GM12878 (cell line): ENCODE measurements around the gene DNAJC19. TPM values are rescaled to one million over a fixed set of nuclear protein-coding genes. Genes with fewer than 3 reads are reported as not detected.

Source experiments
- ATAC-seq: fragments of 200-7000 bp; cut with Tn5 transposase; 3 replicates; pipeline ENCODE4 v1.9.1; 2020; ENCODE audit warnings: mild to moderate bottlenecking, moderate library complexity
- BruUV-seq: library from RNA; stranded (reverse); fragments of 400-500 nt; replicated peaks from 2 replicates; lab custom pipeline; 2021; lab: Mats Ljungman, UMichigan
- CTCF ChIA-PET: fragments of 300-600 bp; sonication (Branson Sonifier 250); formaldehyde crosslinking; extraction: SDS; loops from one replicate; lab custom pipeline; 2021; ENCODE audit warnings: inconsistent platforms; lab: Yijun Ruan, JAX
- POLR2A ChIA-PET: fragments of 350-600 bp; formaldehyde crosslinking; extraction: SDS; loops from one replicate; lab custom pipeline; 2021; ENCODE audit warnings: inconsistent platforms; lab: Charles Lee
- RAD21 ChIA-PET: fragments of 300-600 bp; sonication (Branson Sonifier 250); formaldehyde crosslinking; loops from one replicate; lab custom pipeline; 2023; ENCODE audit warnings: antibody characterized with exemption; ENCODE audit not compliant: unreplicated experiment; lab: Charles Lee
- SMC1A ChIA-PET: fragments of 300-600 bp; sonication (Branson Sonifier 250); formaldehyde crosslinking; loops from one replicate; lab custom pipeline; 2023; ENCODE audit not compliant: unreplicated experiment, uncharacterized antibody; lab: Charles Lee
- DNase-seq: peaks from one replicate; pipeline ENCODE4 v3.0.0-alpha.2; 2011; ENCODE audit warnings: low read depth, low spot score
- FAIRE-seq: peaks from 3 replicates; lab custom pipeline; 2011; peaks lifted over from hg19 to GRCh38; lab: Jason Lieb, UNC
- H2AFZ ChIP-seq: 2 replicates; pipeline ENCODE4 v1.6.0; 2011; ENCODE audit warnings: low read depth, low read length, control low read depth; ENCODE audit not compliant: control insufficient read depth
- H3K27ac ChIP-seq: 2 replicates; pipeline ENCODE4 v1.5.1; 2011; ENCODE audit warnings: control low read depth; ENCODE audit not compliant: control insufficient read depth, insufficient read depth
- H3K27me3 ChIP-seq, 2 experiments: replicated peaks in 1 of 2; 2 replicates each; pipeline versions ENCODE4 v1.6.0 to v1.6.1; 2011; ENCODE audit warnings: low read length in 1 of 2; ENCODE audit not compliant: control insufficient read depth in 2 of 2, insufficient read depth in 2 of 2
- H3K36me3 ChIP-seq, 2 experiments: 2 replicates each; pipeline ENCODE4 v1.5.1; 2011; ENCODE audit warnings: low read length in 1 of 2; ENCODE audit not compliant: control insufficient read depth in 2 of 2, insufficient read depth in 2 of 2
- H3K4me1 ChIP-seq: 2 replicates; pipeline ENCODE4 v1.6.1; 2011; ENCODE audit warnings: mild to moderate bottlenecking, low read length, moderate library complexity, mixed read lengths; ENCODE audit not compliant: control insufficient read depth, insufficient read depth
- H3K4me2 ChIP-seq: 2 replicates; pipeline ENCODE4 v1.6.0; 2011; ENCODE audit warnings: control low read depth; ENCODE audit not compliant: control insufficient read depth, insufficient read depth
- H3K4me3 ChIP-seq: fragments of 200-600 bp; sonication (generic); 2 replicates; pipeline ENCODE4 v1.5.1; 2016
- H3K79me2 ChIP-seq: 2 replicates; pipeline ENCODE4 v1.6.0; 2011; ENCODE audit warnings: low read length; ENCODE audit not compliant: control insufficient read depth, insufficient read depth
- H3K9ac ChIP-seq: 2 replicates; pipeline ENCODE4 v1.8.0; 2011; ENCODE audit warnings: low read length, control low read depth, mixed read lengths; ENCODE audit not compliant: control insufficient read depth, insufficient read depth
- H3K9me3 ChIP-seq: replicated peaks from 3 replicates; pipeline ENCODE4 v1.5.1; 2011; ENCODE audit warnings: mild to moderate bottlenecking, low read length; ENCODE audit not compliant: control insufficient read depth, insufficient read depth
- H4K20me1 ChIP-seq: 2 replicates; pipeline ENCODE4 v1.6.0; 2011; ENCODE audit not compliant: control insufficient read depth, insufficient read depth
- CBFB ChIP-seq: IDR thresholded peaks from 2 replicates; pipeline ENCODE4 v1.6.1; 2016; ENCODE audit warnings: antibody characterized with exemption, low read depth
- NBN ChIP-seq: fragments of 450-650 bp; IDR thresholded peaks from 2 replicates; pipeline ENCODE4 v1.6.1; 2016
- NFYB ChIP-seq: IDR thresholded peaks from 2 replicates; pipeline ENCODE4 v1.6.1; 2011; ENCODE audit warnings: low read depth, mild to moderate bottlenecking, low read length, improper control_type of control experiment, moderate library complexity; ENCODE audit not compliant: insufficient read depth
- NRF1 ChIP-seq: conservative IDR thresholded peaks from 2 replicates; pipeline ENCODE4 v1.6.1; 2011; ENCODE audit warnings: mild to moderate bottlenecking, low read depth, low read length, improper control_type of control experiment
- in situ Hi-C: fragments of 300-500 bp; cut with MboI; formaldehyde crosslinking; loops from 9 replicates; pipeline ENCODE4 v1.14.3; 2018; ENCODE audit warnings: mixed read lengths
- intact Hi-C: fragments of 100-400 bp; cut with micrococcal nuclease; formaldehyde crosslinking; loops from one replicate; pipeline ENCODE4 v1.14.2; 2022; ENCODE audit not compliant: unreplicated experiment
- polyA plus RNA-seq, 11 experiments: library from polyadenylated mRNA; depleted of rRNA in 4 of 11; unstranded in 6 of 11; stranded (reverse) in 5 of 11; fragments of >200 nt; fragmentation: Nextera tagmentation in 4 of 11; fragmentation: Illumina TruSeq in 1 of 11; extraction: Ambion mirVana in 4 of 11; extraction: Trizol in 1 of 11; gene quantifications; 1 replicate in 1 of 11; 2 replicates in 10 of 11; pipeline versions ENCODE4 v1.2.1 to v1.2.3, GENCODE V29; 2011 to 2016; ENCODE audit warnings: inconsistent platforms in 2 of 11, missing spikeins in 2 of 11, low read depth in 1 of 11
- total RNA-seq, 4 experiments: library from RNA; depleted of rRNA in 3 of 4; stranded (reverse); fragments of >200 nt in 3 of 4; fragmentation: Illumina TruSeq in 1 of 4; extraction: Trizol in 1 of 4; gene quantifications; 2 replicates each; pipeline versions ENCODE4 v1.2.1 to v1.2.3, GENCODE V29; 2013 to 2021
- TF ChIP-seq, protein P1 (sequence below): IDR thresholded peaks from 2 replicates; pipeline ENCODE4 v1.6.1; 2012; ENCODE audit warnings: mild to moderate bottlenecking, low read depth, low read length

Gene DNAJC19
- total and polyA plus RNA-seq, 10 of the 15 experiments (the other 5 are each of a cell fraction or from before 2014, with no cell fraction given): 29.8 to 136 (median 51.3) TPM

DNA sequence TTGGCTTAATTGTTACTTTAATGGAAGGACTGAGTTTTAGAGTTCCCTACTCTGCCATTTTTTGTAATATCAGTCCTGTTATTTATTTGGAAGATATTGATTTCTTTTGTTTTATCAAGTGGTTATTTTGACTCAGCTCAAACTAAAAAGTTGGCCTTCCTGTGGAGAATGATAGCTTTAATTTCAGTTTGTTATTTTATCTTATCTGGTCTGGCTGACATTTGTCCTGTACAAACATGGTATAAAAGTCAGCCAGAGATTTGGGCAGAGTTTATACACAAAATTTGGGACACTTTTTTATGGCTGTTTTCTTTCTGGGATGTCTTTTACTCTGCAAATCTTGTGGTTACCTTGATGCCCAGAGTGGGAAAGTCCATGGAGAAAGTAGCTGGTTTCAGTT is 41.4 kb upstream of the DNAJC19 start (continued):
- TF ChIP-seq, protein P1, sequence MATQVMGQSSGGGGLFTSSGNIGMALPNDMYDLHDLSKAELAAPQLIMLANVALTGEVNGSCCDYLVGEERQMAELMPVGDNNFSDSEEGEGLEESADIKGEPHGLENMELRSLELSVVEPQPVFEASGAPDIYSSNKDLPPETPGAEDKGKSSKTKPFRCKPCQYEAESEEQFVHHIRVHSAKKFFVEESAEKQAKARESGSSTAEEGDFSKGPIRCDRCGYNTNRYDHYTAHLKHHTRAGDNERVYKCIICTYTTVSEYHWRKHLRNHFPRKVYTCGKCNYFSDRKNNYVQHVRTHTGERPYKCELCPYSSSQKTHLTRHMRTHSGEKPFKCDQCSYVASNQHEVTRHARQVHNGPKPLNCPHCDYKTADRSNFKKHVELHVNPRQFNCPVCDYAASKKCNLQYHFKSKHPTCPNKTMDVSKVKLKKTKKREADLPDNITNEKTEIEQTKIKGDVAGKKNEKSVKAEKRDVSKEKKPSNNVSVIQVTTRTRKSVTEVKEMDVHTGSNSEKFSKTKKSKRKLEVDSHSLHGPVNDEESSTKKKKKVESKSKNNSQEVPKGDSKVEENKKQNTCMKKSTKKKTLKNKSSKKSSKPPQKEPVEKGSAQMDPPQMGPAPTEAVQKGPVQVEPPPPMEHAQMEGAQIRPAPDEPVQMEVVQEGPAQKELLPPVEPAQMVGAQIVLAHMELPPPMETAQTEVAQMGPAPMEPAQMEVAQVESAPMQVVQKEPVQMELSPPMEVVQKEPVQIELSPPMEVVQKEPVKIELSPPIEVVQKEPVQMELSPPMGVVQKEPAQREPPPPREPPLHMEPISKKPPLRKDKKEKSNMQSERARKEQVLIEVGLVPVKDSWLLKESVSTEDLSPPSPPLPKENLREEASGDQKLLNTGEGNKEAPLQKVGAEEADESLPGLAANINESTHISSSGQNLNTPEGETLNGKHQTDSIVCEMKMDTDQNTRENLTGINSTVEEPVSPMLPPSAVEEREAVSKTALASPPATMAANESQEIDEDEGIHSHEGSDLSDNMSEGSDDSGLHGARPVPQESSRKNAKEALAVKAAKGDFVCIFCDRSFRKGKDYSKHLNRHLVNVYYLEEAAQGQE: no peak
- no peak for TF ChIP-seq CBFB

DNA sequence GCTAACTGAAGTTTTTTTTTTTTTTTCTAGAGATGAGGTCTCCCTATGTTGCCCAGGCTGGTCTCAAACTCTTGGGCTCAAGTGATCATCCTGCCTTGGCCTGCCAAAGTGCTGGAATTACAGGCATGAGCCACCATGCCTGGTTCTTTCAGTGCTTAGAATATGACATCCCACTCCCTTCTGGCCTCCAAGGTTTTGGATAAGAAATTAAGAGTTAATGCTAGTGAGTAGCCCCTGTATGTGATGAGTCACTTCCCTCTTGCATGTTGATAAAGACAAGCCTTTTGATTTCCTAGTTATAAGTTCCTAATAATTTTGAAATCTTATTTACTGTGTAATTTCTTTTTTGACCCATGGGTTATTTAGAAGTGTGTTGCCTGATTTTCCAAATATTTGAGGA is 35.7 kb upstream of the DNAJC19 start:
- H3K27me3 ChIP-seq: no peaks in the 10 kb centered on the region
- H3K9ac ChIP-seq: no peak overlapping the region
- FAIRE-seq (no peak), ATAC-seq (no peak), DNase-seq (no peak)
- no peak for TF ChIP-seq NRF1
- TF ChIP-seq, protein P1: no peak
- no peak for TF ChIP-seq NFYB
- no peak for TF ChIP-seq NBN
- SMC1A ChIA-PET: interaction anchor here (0.7 kb wide), 1 partner anchor 8 kb away, joined by 3 read pairs; no protein-coding TSS in a partner anchor
- H3K4me3 ChIP-seq: no peak overlapping the region
- H3K79me2 ChIP-seq: no peaks in the 10 kb centered on the region
- BruUV-seq: no TSS peak
- in situ Hi-C loops: no loop called here
- no peaks in the 10 kb centered on the region for H4K20me1 ChIP-seq
- POLR2A ChIA-PET: no interaction called here
- H3K4me1 ChIP-seq: no peaks in the 10 kb centered on the region
- H3K9me3 ChIP-seq: no peaks in the 10 kb centered on the region; the same call in 2 of the 3 replicates
- intact Hi-C loops: no loop called here
- H2AFZ ChIP-seq: no peak overlapping the region
- CTCF ChIA-PET: no interaction called here
- no peak overlapping the region for H3K4me2 ChIP-seq
- H3K27ac ChIP-seq: no peak overlapping the region
- H3K36me3 ChIP-seq: no peaks in the 10 kb centered on the region
- RAD21 ChIA-PET: no interaction called here
